Inferior parietal cortex (tissue), 1 donor: Measurements from ENCODE around the gene MAGEF1.

Source experiments
- DNase-seq: peaks from one replicate; pipeline ENCODE4 v3.0.0-alpha.2; 2016; ENCODE audit errors: extremely low spot score

Gene MAGEF1

GRCh38 chr3:184690192-184690883 lies 21.5 kb downstream of the MAGEF1 start:
- no peak for DNase-seq

DNA sequence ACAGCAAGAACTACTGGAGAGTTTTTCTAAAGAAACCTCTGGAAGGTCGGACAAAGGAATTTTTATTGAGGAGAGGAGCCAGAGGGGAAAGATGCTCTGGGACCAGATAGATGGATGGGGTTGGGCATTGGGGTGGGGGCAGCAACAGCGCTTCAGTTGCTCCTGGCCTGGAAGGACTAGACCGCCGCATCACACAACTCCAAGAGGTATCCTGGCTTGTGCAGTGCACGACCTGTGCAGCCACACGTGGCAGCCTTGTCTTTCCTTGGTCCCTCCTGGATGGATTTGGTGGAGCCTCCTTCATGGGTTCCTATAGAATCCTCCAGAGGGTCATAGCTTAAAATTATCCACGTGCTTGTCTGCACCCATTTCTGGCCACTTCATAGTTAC lies 23.0 kb downstream of the MAGEF1 start:
- DNase-seq: no peak

GRCh38 chr3:184688251-184688881 lies 23.5 kb downstream of the MAGEF1 start:
- DNase-seq: no peak

DNA sequence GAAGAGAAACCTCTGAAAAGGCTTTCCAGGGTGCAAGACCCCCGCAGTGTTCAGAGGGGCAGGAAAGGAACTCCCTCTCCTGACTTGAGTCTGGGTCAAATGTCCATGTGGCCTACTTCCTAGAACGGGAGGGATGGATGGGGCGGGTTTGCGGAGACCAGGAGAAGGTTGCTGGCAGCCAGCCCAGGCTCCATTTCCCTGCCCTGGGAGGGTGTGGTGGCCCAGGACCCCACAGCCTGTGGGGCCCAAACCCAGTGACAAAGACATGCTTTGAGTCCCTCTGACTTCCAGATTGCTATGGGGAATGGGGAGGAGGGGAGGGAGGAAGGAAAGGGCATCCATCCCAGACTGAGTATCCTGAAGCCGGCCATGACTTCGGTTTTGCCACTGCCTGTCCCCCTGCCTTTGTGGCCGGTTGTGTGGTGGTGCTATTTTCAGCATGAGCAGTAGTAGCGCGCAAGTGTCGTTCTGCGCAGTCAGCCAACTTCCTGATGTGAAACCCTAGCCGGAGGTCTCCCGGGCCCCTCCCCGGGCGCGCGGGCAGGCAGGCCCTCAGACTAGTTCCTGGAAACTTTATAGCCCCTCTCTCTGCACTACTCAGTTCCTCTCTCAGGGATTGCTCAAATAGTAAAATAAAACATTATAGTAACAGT lies 24.4 kb downstream of the MAGEF1 start:
- DNase-seq: no peak

GRCh38 chr3:184685646-184686045 lies 26.2 kb downstream of the MAGEF1 start:
- no peak for DNase-seq

GRCh38 chr3:184685055-184685454 lies 26.8 kb downstream of the MAGEF1 start:
- no peak for DNase-seq

DNA sequence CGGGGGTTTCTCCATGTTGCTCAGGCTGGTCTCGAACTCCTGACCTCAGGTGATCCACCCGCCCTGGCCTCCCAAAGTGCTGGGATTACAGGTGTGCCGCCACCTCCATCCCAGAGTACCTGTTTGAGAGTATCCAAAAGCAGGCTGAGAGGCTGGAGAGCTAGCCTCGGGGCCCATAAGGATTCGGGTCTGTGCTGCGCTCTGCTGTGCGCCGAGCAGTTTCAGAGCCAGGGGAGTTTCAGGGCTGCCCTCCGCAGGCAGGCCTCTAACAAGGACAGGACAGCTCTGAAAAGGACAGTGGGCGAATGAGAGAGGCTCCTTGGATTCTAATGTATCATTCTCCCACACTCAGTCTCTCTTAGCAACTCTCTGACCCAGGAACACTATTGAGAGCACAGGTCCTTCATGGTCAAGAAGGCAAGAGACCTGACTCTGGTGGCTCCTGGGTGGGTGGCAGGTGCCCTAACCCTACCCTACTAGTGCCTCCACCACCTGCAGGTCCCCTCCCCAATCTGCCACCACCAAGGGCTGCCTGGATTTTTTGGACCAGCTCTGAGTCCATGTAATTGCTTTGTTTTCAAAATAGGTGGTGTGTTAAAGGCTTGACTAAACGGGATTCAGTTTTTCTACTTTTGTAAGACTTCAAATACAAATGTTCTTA lies 27.8 kb downstream of the MAGEF1 start:
- DNase-seq: no peak

DNA sequence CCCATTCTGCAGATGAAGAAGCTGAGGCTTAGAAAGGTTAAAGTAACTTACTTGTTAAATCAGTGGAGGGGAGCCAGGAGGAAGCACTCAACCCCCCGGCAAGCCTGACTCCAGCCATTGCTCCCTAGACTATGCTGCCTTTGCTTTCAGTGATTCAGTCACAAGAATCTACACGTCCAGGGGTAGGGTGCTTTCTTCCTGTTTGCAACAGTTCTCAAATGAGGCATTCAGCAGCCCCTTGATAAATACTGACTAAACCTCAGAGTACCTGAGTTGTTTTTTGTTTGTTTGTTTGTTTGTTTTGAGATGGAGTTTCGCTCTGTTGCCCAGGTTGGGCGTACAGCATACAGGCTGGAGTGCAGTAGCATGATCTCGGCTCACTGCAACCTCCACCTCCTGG lies 28.6 kb downstream of the MAGEF1 start:
- no peak for DNase-seq

DNA sequence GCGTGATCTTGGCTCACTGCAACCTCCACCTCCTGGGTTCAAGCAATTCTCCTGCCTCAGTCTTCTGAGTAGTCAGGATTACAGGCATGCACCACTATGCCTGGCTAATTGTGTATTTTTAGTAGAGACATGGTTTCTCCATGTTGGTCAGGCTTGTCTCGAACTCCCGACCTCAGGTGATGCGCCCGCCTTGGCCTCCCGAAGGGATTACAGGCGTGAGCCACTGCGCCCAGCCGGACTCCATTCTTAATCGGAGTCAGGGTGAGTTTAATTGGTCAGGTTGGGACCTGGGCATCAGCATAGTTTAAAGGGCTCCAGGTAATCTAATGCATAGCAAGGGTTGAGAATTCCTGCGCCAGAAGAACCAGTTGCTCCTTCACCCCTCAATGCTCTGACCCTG lies 29.2 kb downstream of the MAGEF1 start:
- no peak for DNase-seq

DNA sequence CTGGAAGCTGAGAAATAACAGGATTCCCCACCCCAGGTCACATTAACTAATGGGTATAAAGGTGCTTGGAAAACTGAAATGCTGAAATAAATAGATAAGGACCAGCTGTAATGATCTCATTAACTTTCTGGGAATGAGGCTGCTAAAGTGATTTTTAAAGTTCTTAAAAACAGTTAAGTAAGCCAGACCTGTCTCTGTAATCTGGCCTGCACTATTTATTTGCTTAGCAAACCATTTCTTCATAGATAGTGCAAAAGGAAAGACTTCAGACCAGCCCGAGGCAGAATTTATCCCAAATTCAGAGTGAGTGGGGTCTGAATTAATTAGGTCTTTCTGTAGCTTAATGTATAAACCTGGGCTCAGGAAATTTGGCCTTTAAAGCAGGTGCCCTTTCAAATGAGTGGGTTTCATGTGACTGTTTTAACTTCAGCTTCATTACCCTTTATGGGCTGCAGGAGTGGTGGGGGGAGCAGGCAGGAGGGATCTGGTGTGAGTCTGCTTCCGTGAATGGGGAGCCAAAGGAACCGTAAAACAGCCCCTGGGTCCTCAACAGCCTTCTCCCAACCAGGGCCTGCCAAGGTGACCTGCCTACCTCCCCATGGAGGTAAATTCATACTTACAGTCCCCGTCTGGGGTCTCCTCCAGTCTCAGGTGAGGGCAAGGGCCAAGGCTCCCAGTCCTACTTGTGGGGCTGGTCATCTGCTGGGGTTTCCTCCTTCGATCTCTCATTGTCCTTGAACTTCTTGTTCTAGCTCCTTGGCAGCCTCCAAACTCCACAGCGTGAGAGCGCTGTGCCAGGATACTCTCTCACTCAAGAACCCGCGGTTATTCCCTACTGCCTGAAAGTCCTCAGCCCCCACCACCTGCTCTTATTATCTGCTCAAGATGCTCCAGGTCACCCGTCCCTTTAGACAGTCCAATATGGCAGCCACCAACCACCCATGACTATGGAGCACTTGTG lies 31.2 kb downstream of the MAGEF1 start:
- DNase-seq: no peak

DNA sequence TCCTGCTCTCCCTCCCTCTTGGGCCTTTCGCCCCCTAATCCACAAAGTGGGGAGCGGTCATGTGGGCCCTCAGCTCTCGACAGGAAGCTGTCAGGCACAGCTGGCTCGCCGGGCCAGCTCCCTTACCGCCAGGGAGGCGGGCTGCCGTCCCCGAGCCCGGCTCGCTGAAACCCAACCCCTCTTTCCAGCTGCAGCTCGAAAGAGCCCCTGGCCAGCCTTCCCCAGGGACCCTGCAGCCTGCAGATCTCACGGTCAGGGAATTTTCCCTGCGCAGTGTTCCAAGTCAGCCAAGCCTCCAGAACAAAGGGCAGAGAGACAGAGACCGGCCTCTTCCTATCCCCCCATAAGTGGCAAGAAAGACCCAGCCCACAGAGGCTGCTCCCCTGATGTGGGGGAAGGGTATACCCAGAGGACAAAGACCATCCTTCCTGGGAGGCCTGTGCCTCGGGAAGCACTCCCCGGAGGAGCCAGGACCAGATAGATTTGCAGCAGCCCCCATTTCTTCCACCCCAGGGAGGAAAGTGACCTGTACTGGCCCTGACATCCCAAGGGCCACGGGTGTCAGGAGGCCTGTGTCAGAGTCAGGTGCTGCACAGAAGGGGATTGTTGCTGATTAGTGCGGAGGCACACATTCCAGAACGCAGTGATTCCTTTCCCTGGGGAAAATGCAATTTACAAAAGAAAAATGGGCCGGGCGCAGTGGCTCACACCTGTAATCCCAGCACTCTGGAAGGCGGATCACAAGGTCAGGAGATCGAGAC lies 32.6 kb downstream of the MAGEF1 start:
- no peak for DNase-seq

- no peak for DNase-seq
Measured at GRCh38 chr3:184678317-184679055, 33.4 kb downstream of the MAGEF1 start.

GRCh38 chr3:184677344-184678316 lies 34.2 kb downstream of the MAGEF1 start:
- DNase-seq: no peak

GRCh38 chr3:184676927-184677326 lies 34.9 kb downstream of the MAGEF1 start:
- no peak for DNase-seq

GRCh38 chr3:184674626-184675025 lies 37.2 kb downstream of the MAGEF1 start:
- DNase-seq: no peak

DNA sequence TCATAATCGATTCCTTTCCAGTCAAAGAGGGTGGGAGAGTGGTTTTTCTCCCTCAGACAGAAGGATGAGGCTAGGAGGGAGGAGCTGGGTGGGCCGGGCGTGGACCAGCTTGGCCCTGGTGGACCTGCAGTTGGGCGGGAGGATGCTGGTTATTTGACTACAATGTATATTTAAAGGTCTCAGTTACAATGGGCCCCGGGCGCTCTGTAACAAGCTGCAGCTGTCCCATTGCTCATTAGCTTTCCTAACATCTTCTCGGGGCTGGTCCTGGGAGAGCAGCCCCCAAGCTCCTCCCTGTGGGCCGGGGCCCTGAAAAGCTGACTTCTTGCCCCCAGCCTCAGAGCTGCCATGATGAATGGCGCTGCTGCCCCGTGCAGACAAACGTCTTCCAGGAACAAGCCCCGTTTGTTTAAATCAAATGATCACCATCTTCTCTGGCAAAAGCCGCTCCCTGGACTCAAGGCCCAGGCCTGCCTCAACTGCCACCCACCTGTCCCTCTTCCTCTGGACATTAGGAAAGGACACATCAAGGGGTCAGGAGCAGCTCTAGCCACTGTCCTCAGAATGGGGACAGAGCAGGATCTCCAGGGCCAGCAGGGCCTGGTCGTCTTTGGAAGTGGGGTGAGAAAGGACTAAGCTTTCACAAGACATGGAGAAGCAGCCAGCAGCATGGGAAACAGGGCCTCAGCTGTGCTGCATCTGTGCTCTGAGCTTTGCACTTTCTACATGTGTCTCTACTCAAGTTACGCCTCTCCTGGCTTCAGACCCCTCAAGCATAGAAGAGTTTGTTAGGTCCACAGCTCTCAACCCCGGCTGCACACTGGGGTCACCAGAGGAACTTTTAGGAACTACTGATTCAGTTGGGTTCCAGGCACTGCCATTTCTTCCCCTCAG lies 38.6 kb downstream of the MAGEF1 start:
- no peak for DNase-seq

DNA sequence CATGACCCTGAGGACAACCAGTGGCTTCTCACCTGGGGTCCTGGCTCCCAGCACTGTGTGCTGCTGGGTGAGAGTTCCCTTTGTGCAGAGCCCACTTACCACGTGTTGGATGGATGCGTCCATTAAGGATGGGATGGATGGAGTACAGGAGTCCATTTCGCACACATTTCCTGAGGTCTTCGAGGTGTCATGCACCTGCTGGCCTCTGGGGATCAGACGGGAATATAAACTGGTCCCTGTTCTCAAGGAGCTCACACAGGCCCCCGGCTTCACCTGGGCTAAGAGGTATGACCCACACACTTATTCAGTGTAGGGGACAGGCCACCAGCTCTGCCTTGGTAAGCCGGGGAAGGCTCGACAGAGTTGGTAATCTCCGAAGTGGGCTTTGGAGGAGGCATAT lies 39.5 kb downstream of the MAGEF1 start:
- no peak for DNase-seq

GRCh38 chr3:184670091-184670602 lies 41.7 kb downstream of the MAGEF1 start:
- no peak for DNase-seq
